Neural cell (in vitro differentiated cells): ENCODE data around the gene HOXA2. TPM values are rescaled to one million over a fixed set of nuclear protein-coding genes. Genes with fewer than 3 reads are reported as not detected.

ENCODE experiments used
- H2AFZ ChIP-seq: fragments of 200-600, 300-800 bp; sonication (generic), shearing (Covaris generic); 2 replicates; pipeline ENCODE4 v1.6.0; 2014; ENCODE audit warnings: low read depth, mild to moderate bottlenecking, antibody characterized with exemption, low read length, moderate library complexity
- H3F3A ChIP-seq: fragments of 200-600 bp; shearing (Covaris generic); 2 replicates; pipeline ENCODE4 v1.6.1; 2016; ENCODE audit warnings: mild to moderate bottlenecking, moderate library complexity, mixed read lengths, antibody characterized with exemption, low read length; ENCODE audit not compliant: insufficient read depth, poor library complexity, severe bottlenecking
- H3K27ac ChIP-seq: fragments of 200-600, 300-800 bp; sonication (generic), shearing (Covaris generic); 2 replicates; pipeline ENCODE4 v1.5.1; 2014; ENCODE audit warnings: mild to moderate bottlenecking, low read length, moderate library complexity
- H3K27me3 ChIP-seq: fragments of 300-800, 200-600 bp; sonication (generic), shearing (Covaris generic); 2 replicates; pipeline ENCODE4 v1.6.0; 2014; ENCODE audit warnings: mild to moderate bottlenecking, low read depth, low read length, moderate library complexity; ENCODE audit not compliant: insufficient read depth
- H3K36me3 ChIP-seq: fragments of 300-800, 200-600 bp; sonication (generic), shearing (Covaris generic); 2 replicates; pipeline ENCODE4 v1.5.1; 2014; ENCODE audit warnings: mild to moderate bottlenecking, antibody characterized with exemption, low read length, moderate library complexity; ENCODE audit not compliant: insufficient read depth
- H3K4me2 ChIP-seq: fragments of 300-800, 200-600 bp; sonication (generic), shearing (Covaris generic); 2 replicates; pipeline ENCODE4 v1.6.0; 2014; ENCODE audit warnings: mild to moderate bottlenecking, low read length
- H3K4me3 ChIP-seq: fragments of 300-800, 200-600 bp; sonication (generic), shearing (Covaris generic); 2 replicates; pipeline ENCODE4 v1.5.1; 2014; ENCODE audit warnings: mild to moderate bottlenecking, low read length, moderate library complexity
- H3K79me2 ChIP-seq: fragments of 200-600 bp; shearing (Covaris generic); replicated peaks from 2 replicates; pipeline ENCODE4 v1.6.0; 2014; ENCODE audit warnings: mild to moderate bottlenecking, low read length, moderate library complexity; ENCODE audit not compliant: insufficient read depth
- H3K9ac ChIP-seq: fragments of 300-800, 200-600 bp; sonication (generic), shearing (Covaris generic); 2 replicates; pipeline ENCODE4 v1.6.1; 2016; ENCODE audit warnings: mild to moderate bottlenecking, low read length, mixed read lengths
- H3K9me2 ChIP-seq: fragments of 200-600 bp; shearing (Covaris generic); 2 replicates; pipeline ENCODE4 v1.6.1; 2016; ENCODE audit warnings: mild to moderate bottlenecking, low read length, mixed read lengths; ENCODE audit not compliant: insufficient read depth
- H3K9me3 ChIP-seq: fragments of 200-600, 300-800 bp; sonication (generic), shearing (Covaris generic); 2 replicates; pipeline ENCODE4 v1.6.1; 2016; ENCODE audit warnings: mild to moderate bottlenecking, mixed run types, low read length, moderate library complexity, mixed read lengths
- H4K20me1 ChIP-seq: fragments of 200-600 bp; shearing (Covaris generic); 2 replicates; pipeline ENCODE4 v1.6.1; 2016; ENCODE audit warnings: mild to moderate bottlenecking, mixed run types; ENCODE audit not compliant: insufficient read depth
- CTCF ChIP-seq: fragments of 450-650 bp; IDR thresholded peaks from 2 replicates; pipeline ENCODE4 v1.5.1; 2014; ENCODE audit warnings: antibody characterized with exemption, mild to moderate bottlenecking, moderate library complexity; ENCODE audit not compliant: poor library complexity, severe bottlenecking
- EP300 ChIP-seq: fragments of 450-650 bp; conservative IDR thresholded peaks from 2 replicates; pipeline ENCODE4 v1.6.1; 2014; ENCODE audit warnings: antibody characterized with exemption, mild to moderate bottlenecking, moderate library complexity; ENCODE audit not compliant: poor library complexity, severe bottlenecking
- EZH2 ChIP-seq: fragments of 200-600, 300-800 bp; shearing (Covaris generic), sonication (generic); IDR thresholded peaks from 2 replicates; pipeline ENCODE4 v1.6.1; 2014; ENCODE audit warnings: antibody characterized with exemption, low read length, borderline replicate concordance, mild to moderate bottlenecking; ENCODE audit not compliant: insufficient read depth, poor library complexity, severe bottlenecking
- MXI1 ChIP-seq: fragments of 450-650 bp; conservative IDR thresholded peaks from 2 replicates; pipeline ENCODE4 v1.6.1; 2014; ENCODE audit warnings: antibody characterized with exemption, mild to moderate bottlenecking; ENCODE audit not compliant: poor library complexity, severe bottlenecking
- POLR2AphosphoS5 ChIP-seq: IDR thresholded peaks from 2 replicates; pipeline ENCODE4 v1.6.1; 2012
- RAD21 ChIP-seq: fragments of 450-650 bp; conservative IDR thresholded peaks from 2 replicates; pipeline ENCODE4 v1.6.1; 2014; ENCODE audit warnings: antibody characterized with exemption, mild to moderate bottlenecking, moderate library complexity
- REST ChIP-seq: IDR thresholded peaks from 2 replicates; pipeline ENCODE4 v1.6.1; 2012; ENCODE audit warnings: borderline replicate concordance
- SMC3 ChIP-seq: fragments of 450-650 bp; conservative IDR thresholded peaks from 2 replicates; pipeline ENCODE4 v1.6.1; 2014; ENCODE audit warnings: antibody characterized with exemption, mild to moderate bottlenecking, moderate library complexity; ENCODE audit not compliant: poor library complexity
- TAF1 ChIP-seq: IDR thresholded peaks from 2 replicates; pipeline ENCODE4 v1.6.1; 2012; ENCODE audit warnings: low read depth
- polyA plus RNA-seq: library from polyadenylated mRNA; depleted of rRNA; stranded (reverse); fragments of >200 nt; gene quantifications from 2 replicates; pipeline ENCODE4 v1.2.3, GENCODE V29; 2014

Gene HOXA2
- polyA plus RNA-seq, 1 donor from 2014 or later = not detected

- Histone ChIP-seq H3K4me2 (no peak overlapping the region), H3F3A (no peaks in the 10 kb centered on the region), H3K9me3 (peaks cover 37% of the 10 kb centered on the region), H3K27ac (no peak overlapping the region), H2AFZ (no peak overlapping the region), H3K27me3 (peaks cover 100% of the 10 kb centered on the region), H4K20me1 (no peaks in the 10 kb centered on the region), H3K36me3 (no peaks in the 10 kb centered on the region), H3K79me2 (no peaks in the 10 kb centered on the region), H3K9ac (no peak overlapping the region), H3K9me2 (no peaks in the 10 kb centered on the region), H3K4me3 (no peak overlapping the region)
- TF ChIP-seq MXI1 = no peak
- no peak for TF ChIP-seq EP300
- TF ChIP-seq RAD21 = no peak
- TF ChIP-seq TAF1 = no peak
- no peak for TF ChIP-seq POLR2AphosphoS5
- TF ChIP-seq CTCF = no peak
- TF ChIP-seq SMC3 = no peak
- no peak for TF ChIP-seq REST
- no peak for TF ChIP-seq EZH2
Observed at GRCh38 chr7:27148756-27149641, 46.5 kb upstream of the HOXA2 start.

GRCh38 chr7:27148031-27148755 lies 45.7 kb upstream of the HOXA2 start:
- H3K9ac ChIP-seq = no peak overlapping the region
- no peaks in the 10 kb centered on the region for H3K36me3 ChIP-seq
- no peak for TF ChIP-seq REST
- no peaks in the 10 kb centered on the region for H3F3A ChIP-seq
- H3K9me2 ChIP-seq = no peaks in the 10 kb centered on the region
- H4K20me1 ChIP-seq = no peaks in the 10 kb centered on the region
- H2AFZ ChIP-seq = no peak overlapping the region
- H3K27me3 ChIP-seq = peaks cover 100% of the 10 kb centered on the region
- H3K4me3 ChIP-seq = no peak overlapping the region
- H3K79me2 ChIP-seq = no peaks in the 10 kb centered on the region
- peaks cover 44% of the 10 kb centered on the region for H3K9me3 ChIP-seq
- H3K4me2 ChIP-seq = no peak overlapping the region
- no peak overlapping the region for H3K27ac ChIP-seq
